Amniotic stem cell (primary cell): ENCODE measurements around the gene GRID2.

Experiments used
- DNase-seq: peaks from one replicate; lab custom pipeline; 2025; lab: John Stamatoyannopoulos, UW

The GRID2 gene

DNA sequence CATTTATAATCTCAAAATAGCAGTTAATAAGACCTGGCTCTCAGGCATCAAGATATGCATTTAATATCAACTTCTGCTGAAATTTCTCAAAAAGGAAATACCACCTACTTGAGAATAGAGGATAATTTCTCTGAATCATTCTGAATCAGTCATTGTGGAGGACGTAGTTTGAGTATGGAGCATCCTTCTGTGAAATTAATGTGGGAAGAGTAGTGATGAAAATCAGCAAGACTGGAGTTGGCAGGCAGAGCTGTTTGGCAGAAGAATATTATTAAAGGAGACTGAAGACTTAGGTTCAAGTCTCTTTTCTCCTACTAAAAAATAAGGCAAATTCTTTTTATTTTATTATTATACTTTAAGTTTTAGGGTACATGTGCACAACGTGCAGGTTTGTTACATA lies 1199.2 kb downstream of the GRID2 start:
- DNase-seq, result no peak

DNA sequence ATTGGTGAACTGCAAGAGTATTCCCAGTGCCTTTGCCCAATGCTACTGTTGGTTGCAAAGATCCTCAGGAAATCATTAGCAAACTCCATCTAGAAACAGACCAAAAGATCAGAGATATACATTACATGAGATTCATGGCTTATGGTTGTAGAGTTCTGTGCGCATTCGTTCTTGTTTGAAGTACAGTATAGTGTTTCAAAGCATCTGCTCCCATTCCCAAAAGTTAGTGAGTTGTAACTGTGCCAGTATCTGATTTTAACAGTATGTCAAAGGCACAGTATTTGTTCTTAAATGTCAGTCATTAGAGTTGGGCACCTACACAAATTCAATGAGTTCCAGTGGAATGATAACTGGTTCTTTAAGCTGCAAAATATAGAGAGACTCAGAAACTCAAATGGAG lies 1210.1 kb downstream of the GRID2 start:
- no peak for DNase-seq

DNA sequence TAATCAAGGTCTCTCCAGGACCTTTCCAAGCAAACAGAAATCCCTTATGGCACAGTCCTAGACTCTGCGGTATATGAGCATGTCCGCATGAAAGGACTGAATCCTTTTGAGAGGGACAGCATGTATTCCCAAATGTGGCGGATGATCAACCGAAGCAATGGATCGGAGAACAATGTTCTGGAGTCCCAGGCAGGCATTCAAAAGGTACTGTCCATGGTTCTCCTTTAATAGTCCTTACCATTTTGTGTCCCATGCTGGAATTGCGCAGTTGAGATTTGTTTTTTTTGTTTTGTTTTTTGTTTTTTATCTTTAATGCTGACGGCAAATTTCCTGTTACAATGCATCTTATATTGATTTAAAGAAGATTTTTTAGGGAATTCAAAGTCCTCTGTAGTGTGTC lies 1211.4 kb downstream of the GRID2 start:
- DNase-seq, result no peak

DNA sequence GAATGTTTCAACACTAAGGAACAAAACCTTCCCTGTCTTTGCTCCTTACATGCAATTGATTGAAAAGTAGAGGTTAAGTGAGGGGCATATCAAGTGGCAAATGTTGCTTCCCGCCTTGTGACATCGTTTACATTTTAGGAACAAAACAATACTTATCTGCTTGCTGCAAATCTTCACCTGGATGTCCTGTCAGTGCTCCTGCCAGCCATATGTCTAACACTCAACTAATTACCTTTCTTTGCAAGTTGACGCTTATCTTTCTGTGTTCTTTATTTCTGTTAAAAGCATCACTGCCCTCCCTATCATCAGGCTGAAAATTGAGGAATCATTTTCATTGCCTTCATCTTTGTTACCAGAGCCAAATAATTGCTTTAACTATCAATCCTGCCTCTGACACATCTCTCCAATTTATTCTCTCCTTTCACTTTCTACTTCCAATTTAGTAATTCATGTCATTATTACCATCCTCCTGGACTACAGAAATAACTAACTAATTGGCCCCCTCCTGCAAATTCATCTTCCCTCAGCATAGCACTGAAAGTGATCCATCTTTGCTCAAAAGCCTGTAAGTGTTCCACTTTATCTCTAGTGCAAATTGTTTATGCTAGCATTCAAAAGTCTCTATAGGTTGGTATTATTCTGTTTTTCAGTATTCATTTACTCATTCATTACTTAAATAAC lies 1226.1 kb downstream of the GRID2 start:
- no peak for DNase-seq

DNA sequence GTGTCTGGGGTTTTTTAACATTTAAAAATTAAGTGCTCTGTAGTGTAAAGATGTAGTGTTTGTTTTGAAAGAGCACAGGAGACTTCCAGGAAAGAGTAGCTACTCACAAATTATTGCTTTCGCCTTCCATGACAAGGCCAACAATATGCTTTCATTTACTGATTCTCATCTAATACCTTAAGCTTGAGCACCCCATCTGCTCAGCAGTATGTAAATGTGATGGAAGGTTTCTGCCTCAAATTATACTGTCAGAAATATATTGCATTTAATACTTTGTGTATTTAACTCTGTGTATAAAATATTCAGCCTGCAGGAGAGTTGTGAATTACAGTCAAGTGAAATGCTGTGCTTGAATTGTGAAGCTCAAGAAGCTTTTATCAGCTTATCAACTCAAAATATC lies 1228.5 kb downstream of the GRID2 start:
- DNase-seq, result no peak

DNA sequence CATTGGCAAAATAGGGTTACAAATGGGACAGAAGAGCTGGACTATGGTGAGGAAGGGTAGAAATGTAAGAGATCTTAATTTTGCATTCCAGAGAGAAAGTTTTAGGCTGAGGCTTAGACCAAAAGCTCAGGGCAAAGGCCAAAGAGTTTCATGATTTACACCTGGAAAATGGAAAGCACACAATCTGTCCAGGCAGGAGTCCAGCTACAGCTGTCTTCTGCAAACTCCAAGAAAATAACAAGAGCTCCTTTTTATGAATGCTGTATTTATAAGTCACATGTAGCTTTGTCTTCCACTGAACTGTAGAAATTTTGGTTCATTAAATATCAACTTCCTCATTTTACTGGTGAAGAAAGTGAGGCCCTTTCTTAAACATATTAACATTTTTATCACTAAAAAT lies 1236.8 kb downstream of the GRID2 start:
- no peak for DNase-seq

DNA sequence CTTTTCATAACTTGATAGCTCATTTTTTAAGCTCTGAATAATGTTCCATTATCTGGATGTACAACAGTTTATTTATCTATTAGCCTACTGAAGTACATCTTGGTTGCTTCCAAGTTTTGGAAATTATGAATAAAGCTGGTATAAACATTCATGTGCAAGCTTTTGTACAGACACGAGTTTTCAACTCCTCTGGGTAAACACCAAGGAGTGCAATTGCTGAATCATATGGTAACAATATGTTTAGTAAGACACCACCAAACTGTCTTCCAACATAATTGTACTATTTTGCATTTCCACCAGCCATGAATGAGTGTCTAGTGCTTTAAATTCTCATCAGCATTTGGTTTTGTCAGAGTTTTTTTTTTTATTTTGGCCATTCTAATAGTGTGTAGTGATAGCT lies 1258.1 kb downstream of the GRID2 start:
- no peak for DNase-seq

DNA sequence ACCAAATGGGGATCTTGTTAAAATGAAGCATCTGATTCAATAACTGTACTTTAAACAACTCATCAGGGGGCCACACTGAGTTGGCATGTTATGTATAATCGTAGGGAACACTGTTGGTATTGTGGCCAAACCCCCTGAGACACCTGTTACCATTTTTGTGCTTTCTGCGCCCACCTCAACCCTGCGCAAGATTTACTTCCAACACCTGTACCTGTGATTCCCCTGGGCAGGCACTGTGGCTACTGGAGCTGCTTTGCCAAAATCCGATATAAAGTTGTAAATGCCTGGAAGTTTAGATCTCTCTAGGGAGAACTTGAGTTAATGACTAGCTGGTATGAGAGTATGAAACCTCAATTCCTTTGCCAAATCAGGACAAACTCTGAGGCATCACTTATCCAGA lies 1265.0 kb downstream of the GRID2 start:
- DNase-seq, result no peak

DNA sequence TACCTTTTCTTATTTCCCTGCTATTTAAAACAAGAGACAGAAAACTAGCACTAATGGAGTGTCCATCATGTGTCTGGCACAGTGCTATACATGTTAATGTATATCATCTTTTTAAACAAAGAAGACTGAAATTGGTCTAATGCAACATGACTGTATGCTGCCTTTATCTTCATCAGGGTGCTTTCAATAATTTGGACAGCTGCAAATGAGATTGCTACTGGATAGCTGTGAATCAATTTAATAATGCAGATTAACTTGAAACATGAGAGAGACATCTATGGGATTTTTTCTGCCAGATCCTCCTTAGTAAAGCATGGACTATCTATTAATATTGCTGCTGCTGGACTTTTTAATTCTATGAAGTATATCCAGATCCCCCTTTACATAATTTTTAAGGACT lies 1269.5 kb downstream of the GRID2 start:
- no peak for DNase-seq

DNA sequence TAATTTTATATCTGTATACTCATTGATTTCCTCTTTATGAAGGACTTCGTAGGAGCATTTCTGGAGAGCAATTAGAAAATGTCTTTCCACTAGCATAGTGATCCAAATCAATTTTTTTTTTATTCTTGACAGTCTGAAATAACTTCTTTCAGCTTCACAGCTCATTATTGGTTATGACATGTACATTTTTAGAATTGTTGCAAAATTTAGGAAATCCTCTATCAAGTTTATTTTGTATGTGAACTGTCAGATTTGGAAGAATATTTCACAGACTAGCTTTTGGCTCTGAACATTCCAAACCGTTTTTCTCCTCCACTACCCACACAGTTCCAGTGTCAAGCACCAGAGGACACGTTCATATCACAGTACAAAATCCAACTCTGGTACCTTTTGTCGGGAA lies 1275.2 kb downstream of the GRID2 start:
- DNase-seq, result no peak

DNA sequence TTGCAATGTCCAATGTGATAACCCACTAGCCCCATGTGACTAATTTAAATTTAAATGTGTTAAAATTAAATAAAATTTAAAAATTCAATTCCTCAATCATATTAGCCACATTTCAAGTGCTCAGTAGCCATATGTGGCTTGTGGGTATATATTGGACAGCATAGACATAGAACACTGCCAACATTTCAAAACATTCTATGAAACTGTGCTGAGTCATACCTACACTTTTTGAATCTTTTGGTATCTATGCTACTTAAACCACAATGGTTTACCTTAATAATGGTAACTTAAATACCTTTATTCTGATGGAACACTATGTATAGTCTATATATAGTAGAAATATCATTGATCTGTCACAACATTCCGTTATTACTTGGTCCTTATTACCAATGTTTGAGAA lies 1301.4 kb downstream of the GRID2 start:
- no peak for DNase-seq

DNA sequence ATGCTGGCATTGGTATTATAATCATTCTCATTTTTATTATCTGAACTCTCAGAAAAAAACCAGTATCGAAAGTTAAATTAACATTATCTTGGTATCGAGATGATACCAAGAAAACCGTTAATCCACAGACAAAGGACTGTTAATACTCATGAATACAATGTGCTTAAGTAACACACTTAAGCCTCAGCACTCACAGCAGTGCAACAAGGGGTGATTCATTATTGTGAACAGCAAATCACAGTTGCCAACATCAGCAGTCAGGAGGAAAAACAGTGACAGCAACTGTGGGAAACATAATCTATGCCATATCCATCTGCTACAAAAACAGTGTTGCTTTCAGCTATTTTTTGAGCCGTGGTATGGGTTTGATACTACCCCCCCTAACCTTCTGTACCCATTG lies 1313.8 kb downstream of the GRID2 start:
- DNase-seq, result no peak

DNA sequence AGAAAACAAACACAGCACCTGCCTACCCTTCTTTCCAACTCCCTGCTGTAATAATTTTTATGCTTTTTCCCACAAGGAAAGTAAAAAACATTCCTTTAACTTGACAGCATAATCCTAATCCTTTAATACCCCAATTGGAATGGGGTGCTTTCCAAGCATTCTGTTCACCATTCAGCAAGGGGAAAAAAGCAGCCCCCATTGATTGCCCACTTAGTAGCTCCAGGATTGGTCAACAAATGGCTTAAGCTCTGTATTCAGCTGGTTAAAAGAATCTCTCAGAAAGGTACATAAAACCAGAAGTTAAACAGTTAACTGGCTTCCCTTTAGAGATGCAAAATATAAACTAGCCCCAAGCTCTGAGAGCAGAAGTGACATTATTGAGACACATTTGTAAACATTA lies 1330.0 kb downstream of the GRID2 start:
- DNase-seq, result no peak

DNA sequence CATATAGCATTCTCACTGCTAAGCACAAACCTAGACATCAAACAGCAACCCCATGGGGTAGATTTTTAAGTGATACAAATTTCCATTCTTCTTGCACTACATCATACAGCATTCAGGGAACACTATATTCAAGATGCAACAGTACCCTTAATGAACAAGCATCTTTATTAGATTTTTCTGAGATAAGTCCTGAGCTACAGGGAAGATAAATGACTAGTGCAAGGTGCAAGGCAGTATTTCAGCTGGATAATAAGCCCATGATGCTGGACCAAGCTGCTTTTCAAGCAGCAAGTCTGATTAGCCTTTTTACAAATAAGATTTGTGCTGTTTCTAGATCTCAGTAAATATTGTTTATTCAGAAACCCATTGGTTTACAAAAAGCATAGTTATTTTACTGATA lies 1332.2 kb downstream of the GRID2 start:
- no peak for DNase-seq

DNA sequence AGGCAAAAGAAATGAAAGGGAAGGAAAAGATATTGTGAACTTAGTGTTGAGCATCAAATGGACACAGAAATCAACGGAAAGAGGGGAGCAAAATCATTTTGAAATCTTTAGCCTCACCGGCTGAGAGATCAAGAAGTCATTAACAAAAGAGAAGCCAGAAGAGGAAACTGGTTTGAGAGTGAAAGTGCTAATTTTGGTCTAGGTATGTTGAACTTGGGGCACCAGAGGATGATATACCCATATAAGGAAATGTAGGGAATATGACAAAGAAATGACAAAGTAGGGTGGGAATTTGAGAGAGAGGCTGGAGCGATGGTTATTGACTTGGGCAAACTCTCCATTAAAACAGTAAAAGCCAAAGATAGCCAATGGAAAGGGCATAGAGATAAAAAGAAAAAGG lies 1341.4 kb downstream of the GRID2 start:
- DNase-seq, result no peak

DNA sequence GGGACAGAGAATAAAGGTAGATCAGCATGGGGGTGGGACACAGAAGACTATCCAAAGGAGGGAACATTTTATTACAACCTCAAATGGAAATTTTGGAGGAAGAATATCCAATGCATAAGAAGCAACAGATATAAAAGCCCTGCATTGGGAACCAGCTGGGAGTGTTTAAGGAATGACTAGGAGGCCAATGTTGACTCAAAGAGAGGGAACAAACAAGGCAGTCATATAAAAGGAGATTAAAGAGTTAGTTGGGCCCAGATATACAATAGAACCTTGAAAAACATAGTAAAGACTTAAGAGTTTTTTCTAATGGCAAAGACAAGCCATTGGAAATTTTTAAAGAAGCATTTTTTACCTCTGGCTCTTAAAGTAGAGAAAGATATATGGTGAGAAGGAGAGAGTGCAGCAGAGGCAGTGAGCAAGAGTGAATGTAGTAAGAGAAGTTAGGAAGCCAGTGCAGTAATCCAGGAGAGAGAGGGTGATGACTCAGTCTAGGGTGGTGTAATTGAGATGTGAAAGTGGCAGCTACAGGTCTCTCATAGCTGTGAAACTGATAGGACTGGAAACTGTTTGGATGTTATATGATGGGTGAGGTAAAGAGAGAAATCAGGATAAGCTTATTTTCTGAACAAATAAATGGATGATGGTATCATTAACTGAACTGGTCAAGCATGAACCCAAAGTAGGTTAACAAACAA lies 1342.6 kb downstream of the GRID2 start:
- DNase-seq, result no peak

DNA sequence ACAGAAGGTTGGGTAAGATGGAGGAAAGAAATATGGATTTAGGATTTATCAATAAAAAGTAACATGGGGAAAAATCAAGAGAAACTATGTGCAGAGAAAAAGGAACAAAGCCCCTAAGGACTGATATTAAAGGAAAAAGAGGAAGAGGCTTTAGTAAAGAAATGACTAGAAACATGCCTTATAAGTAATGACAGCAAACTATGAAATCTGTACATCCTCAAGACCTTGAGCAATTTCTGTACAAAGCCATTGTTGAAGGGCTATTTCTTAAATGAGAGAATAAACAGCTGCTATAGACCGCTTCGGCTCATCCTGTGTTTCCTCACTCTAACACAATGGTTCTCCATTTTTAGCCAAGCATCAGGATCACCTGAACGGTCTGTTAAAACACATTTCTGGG lies 1344.5 kb downstream of the GRID2 start:
- DNase-seq, result no peak

DNA sequence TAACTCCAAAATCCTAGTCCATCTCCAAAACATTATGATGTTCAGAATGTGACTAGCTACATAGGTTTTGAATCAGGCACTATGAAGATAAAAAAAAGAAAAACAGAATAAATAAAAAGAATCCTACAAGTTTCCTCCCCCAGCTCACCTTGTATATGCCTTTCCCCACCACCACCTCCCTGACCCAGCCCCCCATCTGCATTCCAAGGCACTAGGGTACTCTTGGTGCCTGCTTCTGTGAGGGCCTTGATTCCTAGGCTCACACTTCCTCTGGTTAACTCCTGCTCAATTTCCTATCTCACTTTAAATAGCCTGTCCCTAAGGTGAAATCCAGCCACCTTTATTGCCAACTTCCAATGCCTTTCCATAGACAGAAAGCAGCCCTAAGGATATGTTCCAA lies 1346.1 kb downstream of the GRID2 start:
- DNase-seq, result no peak

DNA sequence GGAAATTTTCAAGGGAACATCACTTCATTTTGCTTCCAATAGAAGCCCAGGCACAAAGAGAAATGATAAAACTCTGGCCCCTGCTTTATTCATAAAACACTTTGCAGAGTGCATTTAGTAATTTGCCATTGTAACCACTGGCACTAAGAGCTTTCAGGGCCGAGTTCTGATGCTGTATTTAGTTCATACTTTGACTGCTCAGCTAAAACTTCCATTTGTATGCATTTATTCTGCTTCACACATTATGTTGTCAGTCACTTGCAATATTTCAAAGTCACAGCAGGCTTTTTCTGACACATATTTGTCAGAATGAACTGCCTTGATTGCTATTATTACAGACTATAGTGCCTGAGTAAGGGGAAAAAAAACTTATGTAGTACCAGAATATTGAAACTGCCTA lies 1350.4 kb downstream of the GRID2 start:
- no peak for DNase-seq

DNA sequence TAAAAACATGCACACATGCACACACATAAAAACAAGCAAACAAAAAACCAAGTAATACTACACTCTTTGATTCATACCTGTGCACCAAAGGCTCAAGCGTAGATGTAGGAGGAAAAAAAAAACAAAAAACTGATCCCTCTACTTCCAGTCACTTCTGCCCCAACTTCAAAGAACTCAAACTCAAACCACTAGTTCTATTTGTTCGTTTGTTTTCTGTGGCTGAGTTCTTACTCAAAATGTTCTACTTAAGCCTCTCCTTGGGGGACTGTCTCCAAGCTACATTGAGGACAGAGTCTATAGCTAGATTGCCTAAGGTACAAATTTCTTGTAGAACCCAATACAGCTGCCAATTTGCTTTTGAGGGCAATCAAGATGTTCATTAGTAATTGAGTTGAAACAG lies 1353.8 kb downstream of the GRID2 start:
- DNase-seq, result no peak

DNA sequence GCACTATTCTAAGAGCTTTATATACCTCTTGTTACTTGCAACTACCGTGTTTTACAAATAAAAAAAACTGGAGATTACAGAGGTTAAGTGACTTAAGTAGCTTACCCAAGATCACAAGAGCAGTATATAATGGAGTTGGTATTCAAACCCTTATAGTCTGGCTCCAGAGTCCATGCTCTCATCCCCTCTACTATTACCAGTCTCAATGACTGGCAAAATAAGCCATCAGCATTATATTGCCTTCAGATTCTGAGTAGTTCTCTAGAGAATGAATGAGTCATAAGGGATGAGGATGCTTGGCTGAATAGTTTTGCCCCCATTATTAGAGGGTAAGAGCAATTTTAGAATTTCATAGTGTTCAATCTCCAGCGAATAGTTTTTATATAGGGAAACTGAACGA lies 1354.7 kb downstream of the GRID2 start:
- DNase-seq, result no peak

DNA sequence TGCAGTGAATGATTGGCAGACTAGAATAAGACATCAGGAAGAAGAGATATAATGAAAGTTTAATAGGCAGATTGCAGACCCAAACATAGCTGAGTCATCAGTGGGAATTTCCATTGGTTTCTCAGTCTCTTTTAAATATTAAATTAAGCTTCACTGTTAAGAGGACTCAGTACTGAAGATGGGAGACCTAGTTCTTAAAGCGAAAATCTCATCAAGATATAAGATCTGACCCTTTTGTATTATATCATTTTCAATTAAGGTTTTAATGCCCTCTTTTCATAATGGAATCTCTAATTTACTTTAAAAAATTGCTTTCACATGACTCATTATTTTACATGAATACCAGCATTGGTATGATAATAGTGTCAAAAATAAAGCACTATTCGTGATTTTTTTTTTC lies 1355.9 kb downstream of the GRID2 start:
- no peak for DNase-seq

DNA sequence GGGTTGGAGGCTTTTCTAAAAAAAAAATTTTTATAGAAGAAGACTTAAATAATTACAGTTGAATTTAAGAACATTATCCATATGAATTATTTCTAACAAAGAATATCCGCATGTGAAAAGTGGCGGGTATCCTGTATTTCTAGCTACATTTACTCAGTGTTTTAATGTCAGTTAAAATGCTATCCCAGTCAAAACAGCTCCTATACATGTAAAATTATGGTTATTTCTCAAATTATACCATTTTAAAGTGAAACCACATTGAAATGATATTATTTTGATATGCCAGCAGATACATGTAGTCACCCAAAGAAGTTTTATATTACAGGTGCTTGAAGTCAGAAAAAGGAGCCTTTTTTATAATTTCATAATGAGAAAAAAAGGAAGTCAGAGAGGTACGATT lies 1356.3 kb downstream of the GRID2 start:
- DNase-seq, result no peak

DNA sequence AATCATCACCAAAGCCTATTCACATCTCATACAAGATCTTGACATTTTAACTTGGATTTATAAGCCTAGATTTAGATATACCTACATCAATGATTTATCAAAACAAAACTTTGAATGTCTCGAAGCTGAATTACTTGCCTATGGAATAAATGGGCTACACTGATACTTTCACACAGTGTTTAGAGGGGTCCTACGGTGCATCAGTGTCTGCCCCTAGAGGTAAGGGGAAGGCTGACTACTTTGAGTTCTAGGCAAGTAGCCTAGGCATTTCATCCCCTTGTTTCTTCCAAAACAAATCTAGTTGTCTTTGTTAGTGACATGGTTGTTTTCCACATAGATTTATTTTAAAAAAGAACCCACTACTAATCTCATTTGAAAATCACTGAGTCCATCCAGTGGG lies 1366.7 kb downstream of the GRID2 start:
- DNase-seq, result no peak
